GM21717 (cell line): ENCODE data around the gene FRG2.
"Not testable (repeated sequence)": the region's sequence is repeated elsewhere in the genome, so short reads cannot be mapped to it uniquely, and the experiment has no call there.

Experiments
- ATAC-seq: cut with Tn5 transposase; IDR thresholded peaks from one replicate; pipeline ENCODE4 v1.9.1; 2021; ENCODE audit warnings: mild to moderate bottlenecking, moderate library complexity; ENCODE audit not compliant: unreplicated experiment

The FRG2 gene

GRCh38 chr4:190016369-190017289, 10.4 kb downstream of the FRG2 start:
- ATAC-seq: no peak

DNA sequence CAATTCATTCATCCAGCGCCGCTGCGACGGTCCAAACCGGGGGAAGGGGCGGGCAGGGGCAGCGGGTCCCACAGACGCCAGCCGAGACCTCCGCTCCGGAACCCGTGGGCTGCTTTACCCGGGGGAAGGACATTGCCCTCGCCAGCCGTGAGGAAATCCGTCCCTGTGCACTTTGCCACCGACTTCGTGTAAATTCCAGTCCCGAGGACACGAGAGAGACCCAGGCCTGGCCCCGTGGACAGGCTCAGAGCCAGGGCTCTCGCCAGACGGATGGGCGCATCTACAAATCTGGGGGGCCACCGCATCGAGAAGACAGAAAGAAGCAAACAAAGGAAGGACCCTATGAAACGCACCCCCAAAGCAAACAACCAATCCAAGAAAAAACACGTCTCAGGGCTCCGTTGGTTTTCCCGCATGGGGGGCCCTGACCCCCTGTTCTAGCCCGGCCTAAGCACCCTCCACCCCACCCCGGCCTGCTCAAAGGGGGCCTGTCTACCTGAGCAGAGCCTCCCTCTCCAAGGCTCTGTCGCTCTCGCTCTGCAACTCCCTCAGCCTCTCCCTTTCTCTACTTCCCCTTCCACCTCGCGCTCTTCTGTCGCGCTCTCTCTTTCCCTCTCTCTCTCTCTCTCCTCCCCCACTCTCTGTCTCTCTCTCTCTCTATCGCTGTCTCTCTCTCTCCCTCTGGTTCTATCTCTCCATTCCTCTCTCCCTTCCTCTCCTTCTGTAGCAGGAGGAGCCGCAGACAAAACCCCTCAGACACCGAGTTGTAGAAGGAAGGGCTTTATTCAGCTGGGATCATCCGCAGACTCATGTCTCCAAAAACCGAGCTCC, 11.3 kb downstream of the FRG2 start:
- ATAC-seq: no peak

- ATAC-seq: no peak
Measured at GRCh38 chr4:190014771-190015537, 12.1 kb downstream of the FRG2 start.

- ATAC-seq: not testable (repeated sequence)
Measured at GRCh38 chr4:189989941-189990340, 37.1 kb downstream of the FRG2 start.

- ATAC-seq: no peak
Measured at GRCh38 chr4:189988877-189989431, 38.1 kb downstream of the FRG2 start.

- ATAC-seq: not testable (repeated sequence)
Measured at GRCh38 chr4:189985651-189986243, 41.3 kb downstream of the FRG2 start.

GRCh38 chr4:189984661-189985060, 42.4 kb downstream of the FRG2 start:
- ATAC-seq: not testable (repeated sequence)

DNA sequence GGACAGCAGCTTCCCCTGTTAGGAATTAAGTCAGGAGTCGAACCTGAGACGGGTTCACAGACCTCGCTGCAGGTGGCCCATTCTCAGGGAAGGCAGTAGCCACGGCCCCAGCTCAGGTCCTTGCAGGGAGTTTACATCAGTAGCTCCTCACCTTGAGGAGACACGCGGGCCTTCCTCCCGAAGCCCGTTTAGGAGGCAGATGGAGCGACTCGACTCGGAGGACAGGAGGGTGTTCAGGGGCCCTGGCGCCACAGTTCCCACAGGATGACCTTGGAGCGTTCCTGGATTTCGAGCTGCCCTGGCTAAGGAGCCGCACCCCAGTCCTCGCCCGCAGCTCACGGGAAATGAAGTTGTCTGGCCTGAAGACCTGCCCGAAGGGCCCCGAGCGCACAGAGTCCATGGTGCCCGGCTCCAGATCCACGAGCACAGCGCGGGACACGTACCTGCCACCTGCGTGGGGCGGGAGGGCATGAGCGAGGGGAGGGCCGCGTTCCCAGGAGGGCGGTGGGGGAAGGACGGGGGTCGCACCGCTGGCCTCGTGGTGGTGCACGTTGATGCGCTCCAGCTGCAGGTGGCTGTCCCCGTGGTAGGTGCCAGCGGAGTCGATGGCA, 43.0 kb downstream of the FRG2 start:
- not testable (repeated sequence) for ATAC-seq

DNA sequence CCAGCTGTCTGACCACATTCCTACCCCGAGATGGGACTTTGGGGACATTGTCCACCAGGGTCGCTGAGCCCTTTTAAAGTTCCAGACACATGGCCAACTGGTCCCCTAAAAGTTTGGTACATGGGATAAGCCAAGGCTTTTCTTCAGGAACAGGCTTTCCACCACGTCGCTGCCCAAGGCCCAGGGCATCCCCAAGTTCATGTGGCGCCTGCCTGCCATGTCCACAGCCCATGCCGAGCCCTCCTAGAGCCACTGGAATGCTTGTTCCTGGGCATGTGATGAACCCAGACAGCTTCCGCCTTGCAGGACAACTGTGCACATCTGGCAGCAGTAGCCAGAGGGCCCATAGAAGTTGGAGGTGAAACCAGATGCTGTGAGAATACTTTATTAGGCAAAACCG, 45.1 kb downstream of the FRG2 start:
- no peak for ATAC-seq

GRCh38 chr4:189980292-189980691, 46.8 kb downstream of the FRG2 start:
- ATAC-seq: not testable (repeated sequence)

DNA sequence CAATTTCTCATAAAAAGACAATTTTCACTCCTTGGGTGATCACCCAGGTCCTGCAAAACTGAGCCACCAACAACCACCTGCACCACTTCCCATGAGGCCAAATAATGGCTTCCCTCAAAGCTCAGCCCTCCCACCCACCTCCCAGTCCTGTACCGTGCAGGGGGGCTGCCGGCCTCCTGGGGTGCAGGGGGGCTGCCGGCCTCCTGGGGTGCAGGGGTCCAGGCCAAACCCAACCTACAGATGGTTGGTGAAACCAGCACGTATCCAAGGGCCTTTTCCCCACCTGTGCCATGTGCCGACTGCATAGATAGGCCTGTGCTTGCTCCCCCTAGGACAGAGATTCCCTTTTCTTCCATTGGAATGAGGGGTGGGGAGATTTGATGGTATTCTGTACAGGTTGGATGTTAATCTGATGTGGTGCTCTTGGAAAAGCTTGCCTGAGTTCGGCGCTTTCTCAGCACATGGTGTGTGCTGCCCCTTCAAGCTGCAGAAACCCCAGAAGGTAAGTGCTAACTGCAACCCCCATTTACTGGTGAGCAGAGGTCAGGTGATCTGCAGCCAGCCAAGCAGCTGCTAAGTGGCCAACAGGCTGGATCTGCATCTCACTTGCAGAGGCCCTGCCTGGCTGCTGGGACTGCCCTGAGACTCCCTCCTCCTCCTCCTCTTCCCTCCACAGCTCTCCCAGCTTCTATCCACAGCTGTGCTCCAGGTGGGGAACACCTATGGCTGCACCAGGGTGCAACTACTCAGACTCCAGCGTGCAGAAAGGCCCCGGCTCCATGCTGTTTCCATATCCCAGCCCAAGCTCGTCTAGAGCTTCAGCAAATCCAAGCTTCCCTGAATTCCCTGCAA, 47.6 kb downstream of the FRG2 start:
- no peak for ATAC-seq
